DND-41 (cell line): Measurements from ENCODE around the gene ANK3.

ENCODE experiments used
- ATAC-seq: fragments of 200-7000 bp; cut with Tn5 transposase; 3 replicates; pipeline ENCODE4 v1.9.1; 2021; ENCODE audit warnings: low read depth; ENCODE audit not compliant: insufficient read depth
- DNase-seq: peaks from one replicate; pipeline ENCODE4 v3.0.0-alpha.2; 2020
- H2AFZ ChIP-seq: 2 replicates; pipeline ENCODE4 v1.6.0; 2012; ENCODE audit warnings: low read depth, low read length
- H3K27ac ChIP-seq: 2 replicates; pipeline ENCODE4 v1.5.1; 2012; ENCODE audit warnings: low read length, inconsistent platforms
- H3K27me3 ChIP-seq: fragments of 200-600 bp; sonication (generic); 2 replicates; pipeline ENCODE4 v1.6.0; 2012; ENCODE audit warnings: low read length, mild to moderate bottlenecking, inconsistent platforms; ENCODE audit not compliant: insufficient read depth, poor library complexity
- H3K36me3 ChIP-seq: 2 replicates; pipeline ENCODE4 v1.5.1; 2012; ENCODE audit warnings: low read length, inconsistent platforms; ENCODE audit not compliant: insufficient read depth
- H3K4me1 ChIP-seq: 2 replicates; pipeline ENCODE4 v1.5.1; 2012; ENCODE audit warnings: mild to moderate bottlenecking, low read length; ENCODE audit not compliant: insufficient read depth
- H3K4me2 ChIP-seq: 2 replicates; pipeline ENCODE4 v1.6.0; 2012; ENCODE audit warnings: mild to moderate bottlenecking, moderate library complexity, low read length, inconsistent platforms; ENCODE audit not compliant: insufficient read depth
- H3K4me3 ChIP-seq, 2 experiments: fragments of 200-600 bp in 1 of 2; shearing (Covaris generic) in 1 of 2; 2 replicates each; pipeline ENCODE4 v1.5.1; 2012 to 2016; ENCODE audit warnings: inconsistent platforms in 2 of 2, low read length in 2 of 2, mild to moderate bottlenecking in 2 of 2, low read depth in 1 of 2, moderate library complexity in 1 of 2
- H3K79me2 ChIP-seq: 2 replicates; pipeline ENCODE4 v1.6.0; 2012; ENCODE audit warnings: low read length, inconsistent platforms; ENCODE audit not compliant: insufficient read depth
- H3K9ac ChIP-seq: 2 replicates; pipeline ENCODE4 v1.6.0; 2012; ENCODE audit warnings: low read depth, mild to moderate bottlenecking, inconsistent platforms, low read length, moderate library complexity
- H3K9me3 ChIP-seq: 2 replicates; pipeline ENCODE4 v1.5.1; 2012; ENCODE audit warnings: low read length, moderate library complexity, mild to moderate bottlenecking, inconsistent platforms; ENCODE audit not compliant: insufficient read depth, severe bottlenecking
- H4K20me1 ChIP-seq: 2 replicates; pipeline ENCODE4 v1.6.0; 2012; ENCODE audit warnings: low read length; ENCODE audit not compliant: insufficient read depth
- CTCF ChIP-seq: IDR thresholded peaks from 2 replicates; pipeline ENCODE4 v1.5.1; 2012; ENCODE audit warnings: borderline replicate concordance, low read length, moderate library complexity, mild to moderate bottlenecking; ENCODE audit not compliant: poor library complexity, severe bottlenecking; ENCODE audit errors: extremely low read depth
- EZH2 ChIP-seq: IDR thresholded peaks from 3 replicates; pipeline ENCODE4 v1.6.1; 2012; ENCODE audit warnings: borderline replicate concordance, low read depth, mild to moderate bottlenecking, moderate library complexity, low read length, inconsistent platforms; ENCODE audit not compliant: severe bottlenecking

The ANK3 gene

GRCh38 chr10:60372436-60372835, 17.2 kb downstream of the ANK3 start:
- Histone ChIP-seq H3K4me1 (no peaks in the 10 kb centered on the region), H3K79me2 (no peaks in the 10 kb centered on the region)
- ATAC-seq: no peak

GRCh38 chr10:60369547-60369930, 20.1 kb downstream of the ANK3 start:
- TF ChIP-seq EZH2 (no peak), CTCF (no peak)
- Histone ChIP-seq H3K27me3 (no peaks in the 10 kb centered on the region), H3K9me3 (no peaks in the 10 kb centered on the region), H3K4me1 (no peaks in the 10 kb centered on the region), H3K79me2 (no peaks in the 10 kb centered on the region), H3K27ac (no peak overlapping the region), H4K20me1 (no peaks in the 10 kb centered on the region), H2AFZ (no peak overlapping the region), H3K4me3 (no peak overlapping the region), H3K4me2 (no peak overlapping the region), H3K36me3 (no peaks in the 10 kb centered on the region), H3K9ac (no peak overlapping the region)
- ATAC-seq: no peak
- no peak for DNase-seq

More at GRCh38 chr10:60372436-60372835, 17.2 kb downstream of the ANK3 start:
- no peak for DNase-seq
- Histone ChIP-seq H3K9me3 (no peaks in the 10 kb centered on the region), H2AFZ (no peak overlapping the region), H3K27me3 (no peaks in the 10 kb centered on the region), H3K27ac (no peak overlapping the region), H3K4me2 (no peak overlapping the region), H4K20me1 (no peaks in the 10 kb centered on the region), H3K9ac (no peak overlapping the region), H3K36me3 (no peaks in the 10 kb centered on the region), H3K4me3 (no peak overlapping the region)
- TF ChIP-seq CTCF: no peak
- TF ChIP-seq EZH2: no peak

GRCh38 chr10:60368875-60369546, 20.7 kb downstream of the ANK3 start:
- H3K4me3 ChIP-seq: no peak overlapping the region
- H4K20me1 ChIP-seq: no peaks in the 10 kb centered on the region
- H2AFZ ChIP-seq: no peak overlapping the region
- ATAC-seq: no peak
- no peak overlapping the region for H3K9ac ChIP-seq
- TF ChIP-seq CTCF: no peak
- TF ChIP-seq EZH2: no peak
- H3K27ac ChIP-seq: no peak overlapping the region
- no peaks in the 10 kb centered on the region for H3K36me3 ChIP-seq
- H3K9me3 ChIP-seq: no peaks in the 10 kb centered on the region
- H3K4me1 ChIP-seq: no peaks in the 10 kb centered on the region
- H3K27me3 ChIP-seq: no peaks in the 10 kb centered on the region
- no peaks in the 10 kb centered on the region for H3K79me2 ChIP-seq
- H3K4me2 ChIP-seq: no peak overlapping the region
- no peak for DNase-seq

DNA sequence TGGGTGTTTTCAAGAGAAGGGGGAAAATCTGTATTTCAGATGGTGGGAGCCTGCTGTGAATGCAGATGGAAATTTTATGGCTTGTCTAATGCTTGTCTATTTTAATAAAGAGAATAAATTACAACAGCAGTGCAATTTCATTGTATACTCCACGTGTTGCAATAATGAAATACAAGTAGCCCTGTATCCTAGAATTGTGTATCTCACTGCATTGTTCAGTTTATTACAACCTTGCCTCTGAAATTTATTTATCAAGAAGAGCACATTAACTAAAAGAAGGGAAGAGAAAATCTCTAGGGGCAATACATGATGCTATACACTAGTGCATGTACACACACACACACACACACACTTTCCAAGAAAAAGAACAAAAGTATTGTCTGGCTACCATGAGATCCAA, 21.8 kb downstream of the ANK3 start:
- ATAC-seq (no peak), DNase-seq (no peak)
- Histone ChIP-seq H3K36me3 (no peaks in the 10 kb centered on the region), H3K27me3 (no peaks in the 10 kb centered on the region), H3K4me3 (no peak overlapping the region), H3K4me1 (no peaks in the 10 kb centered on the region), H3K79me2 (no peaks in the 10 kb centered on the region), H3K27ac (no peak overlapping the region), H3K9ac (no peak overlapping the region), H4K20me1 (no peaks in the 10 kb centered on the region), H2AFZ (no peak overlapping the region), H3K9me3 (no peaks in the 10 kb centered on the region), H3K4me2 (no peak overlapping the region)
- TF ChIP-seq EZH2 (no peak), CTCF (no peak)
